Measurements from ENCODE around the gene PNPLA5. TPM values are rescaled to one million over a fixed set of nuclear protein-coding genes. Genes with fewer than 3 reads are reported as not detected.
"Not testable (repeated sequence)": the region's sequence is repeated elsewhere in the genome, so short reads cannot be mapped to it uniquely, and the experiment has no call there.

The PNPLA5 gene
- polyA plus RNA-seq, 2 of the 4 experiments (the other 2 are of a cell fraction) = not detected

- WGBS (ENCODE audit: missing lambda C conversion rate) = 0% methylated on average over 1 of the region's 1 CpG
- Histone ChIP-seq H3K4me3 (no peak overlapping the region), H3K4me1 (no peaks in the 10 kb centered on the region), H3K4me2 (no peak overlapping the region), H3K27ac (no peak overlapping the region), H3K9me3 (no peaks in the 10 kb centered on the region)
- DNase-seq (ENCODE audit: low read depth in 1 of 2, low spot score in 1 of 2) (no peak), ATAC-seq (no peak), FAIRE-seq (no peak)
- TF ChIP-seq HOXB13 (CRISPR knock-in tag; IDR thresholded peaks at IDR 0.05; ENCODE audit: low read depth) (no peak), JUN (IDR thresholded peaks at IDR 0.05) (no peak), HDAC2 (IDR thresholded peaks at IDR 0.05) (no peak), MAFK (IDR thresholded peaks at IDR 0.05; ENCODE audit: partially characterized antibody) (no peak)
- CTCF ChIA-PET = no interaction called here
- POLR2A ChIA-PET = no interaction called here
Measured at GRCh38 chr22:43909708-43910107, 17.9 kb upstream of the PNPLA5 start.

GRCh38 chr22:43905681-43906080, 13.9 kb upstream of the PNPLA5 start:
- H3K4me2 ChIP-seq = no peak overlapping the region
- WGBS (ENCODE audit: missing lambda C conversion rate) = 41% methylated on average over 7 of the region's 7 CpGs
- CTCF ChIA-PET = interaction anchor here (0.9 to 2.2 kb wide), 4 partner anchors 9 to 23 kb away, joined by 3 to 7 read pairs (median 4); no protein-coding TSS in a partner anchor

GRCh38 chr22:43904412-43904811, 12.6 kb upstream of the PNPLA5 start:
- CTCF ChIA-PET = interaction anchor here (1.0 to 7.9 kb wide), 5 partner anchors 11 to 722 kb away, joined by 3 to 97 read pairs (median 3); no protein-coding TSS in a partner anchor
- H3K9me3 ChIP-seq; DNase-seq (ENCODE audit: low read depth in 1 of 2, low spot score in 1 of 2); POLR2A ChIA-PET; H3K27ac ChIP-seq; H3K4me3 ChIP-seq; ATAC-seq; FAIRE-seq; H3K4me2 ChIP-seq: not testable (repeated sequence)
- peak; percentile 16; the same call in 1 of the 3 replicates for TF ChIP-seq CTCF (IDR thresholded peaks at IDR 0.05)
- TF ChIP-seq RAD21 (conservative IDR thresholded peaks at IDR 0.05 in 1 of 2, IDR thresholded peaks at IDR 0.05 in 1 of 2) = peak in 1 of 2 experiments; percentile 19; a peak in 1 of 5 replicates
- 0 out of 3 replicates have a peak, but pooled peaks have one; percentile 8 for TF ChIP-seq SMC3 (IDR thresholded peaks at IDR 0.05)
- H3K4me1 ChIP-seq = peaks cover 24% of the 10 kb centered on the region
- 10% methylated on average over 6 of the region's 12 CpGs for WGBS (ENCODE audit: missing lambda C conversion rate)

More at GRCh38 chr22:43905681-43906080, 13.9 kb upstream of the PNPLA5 start:
- H3K27ac ChIP-seq = no peak overlapping the region
- no peak for DNase-seq (ENCODE audit: low read depth in 1 of 2, low spot score in 1 of 2)
- H3K4me1 ChIP-seq = peaks cover 22% of the 10 kb centered on the region
- TF ChIP-seq HES2 (IDR thresholded peaks at IDR 0.05) (no peak), ZC3H11A (IDR thresholded peaks at IDR 0.05) (no peak), HEYL (CRISPR knock-in tag; IDR thresholded peaks at IDR 0.05) (no peak), MAX (IDR thresholded peaks at IDR 0.05) (no peak), ZSCAN20 (CRISPR knock-in tag; IDR thresholded peaks at IDR 0.05) (no peak), HOXA7 (CRISPR knock-in tag; IDR thresholded peaks at IDR 0.05) (no peak)
- POLR2A ChIA-PET = no interaction called here
- no peak overlapping the region for H3K4me3 ChIP-seq
- no peaks in the 10 kb centered on the region for H3K9me3 ChIP-seq
- ATAC-seq = no peak
- no peak for FAIRE-seq

GRCh38 chr22:43903033-43903432, 11.2 kb upstream of the PNPLA5 start:
- ATAC-seq; POLR2A ChIA-PET; H3K9me3 ChIP-seq; FAIRE-seq; H3K4me3 ChIP-seq; DNase-seq (ENCODE audit: low read depth in 1 of 2, low spot score in 1 of 2): not testable (repeated sequence)
- CTCF ChIA-PET = interaction anchor here (0.7 to 7.9 kb wide), 7 partner anchors 12 to 516 kb away, joined by 3 to 97 read pairs (median 3); no protein-coding TSS in a partner anchor
- Histone ChIP-seq H3K4me1 (peaks cover 29% of the 10 kb centered on the region), H3K4me2 (peak overlapping the region; percentile 27; the same call in 2 of the 3 replicates), H3K27ac (peak overlapping the region in 1 of 2 experiments; percentile 79; a peak in 3 of 6 replicates)
- 59% methylated on average over 11 of the region's 12 CpGs for WGBS (ENCODE audit: missing lambda C conversion rate)

Data from A549 (cell line).